GM12801 (cell line): ENCODE data around the gene SPEF2.

ENCODE experiments used
- CTCF ChIP-seq: IDR thresholded peaks from one replicate; pipeline ENCODE4 v1.5.1; 2011; ENCODE audit warnings: control low read depth; ENCODE audit not compliant: insufficient read length; ENCODE audit errors: extremely low read depth

Gene SPEF2

DNA sequence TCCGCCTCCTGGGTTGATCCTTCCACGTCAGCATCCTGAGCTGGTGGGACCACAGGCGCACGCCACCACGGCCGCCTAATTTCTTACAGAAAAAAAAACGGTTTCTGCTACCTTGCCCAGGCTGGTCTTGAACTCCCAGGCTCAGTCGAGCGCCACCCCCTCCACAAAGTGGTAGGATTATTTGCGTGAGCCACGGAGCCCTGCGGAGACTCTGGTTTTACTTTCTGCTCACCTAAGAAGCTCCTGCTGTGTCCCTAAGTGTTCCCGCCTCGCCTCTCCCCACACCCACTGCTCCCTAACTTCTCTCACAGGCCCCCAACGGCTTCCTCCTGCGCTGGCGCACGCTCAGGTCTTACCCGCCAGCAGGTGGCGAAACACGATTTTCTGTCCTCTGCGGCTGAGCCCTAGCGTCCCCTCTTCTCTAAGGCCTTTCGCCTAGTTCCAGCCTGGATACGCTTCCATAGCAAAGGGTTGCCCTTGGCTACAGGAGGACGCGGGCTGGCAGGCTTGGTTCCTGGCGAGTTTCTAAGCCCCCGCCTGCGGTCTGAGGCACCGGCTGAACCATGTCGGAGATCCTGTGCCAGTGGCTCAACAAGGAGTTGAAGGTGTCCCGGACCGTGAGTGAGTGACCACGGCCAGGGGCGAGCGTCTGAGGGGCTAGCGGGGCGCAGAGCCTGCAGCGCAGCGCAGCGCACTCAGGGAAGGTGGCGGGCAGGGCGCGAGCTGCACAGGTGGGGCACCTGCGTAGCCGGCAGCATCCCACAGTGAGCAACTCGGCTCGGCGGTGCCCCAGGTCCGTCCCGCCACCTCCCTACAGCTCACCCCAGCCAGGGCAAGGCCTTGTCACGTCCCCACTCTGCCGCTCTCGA is at the start of gene SPEF2:
SPEF2 (plus strand) TSS at position 429 of the 869 bp plus-strand sequence; CDS start at position 564, 135 bp downstream.
- TF ChIP-seq CTCF: no peak

GRCh38 chr5:35575578-35575977 is 42.1 kb upstream of the SPEF2 start:
- no peak for TF ChIP-seq CTCF

GRCh38 chr5:35587419-35587818 is 30.2 kb upstream of the SPEF2 start:
- no peak for TF ChIP-seq CTCF

DNA sequence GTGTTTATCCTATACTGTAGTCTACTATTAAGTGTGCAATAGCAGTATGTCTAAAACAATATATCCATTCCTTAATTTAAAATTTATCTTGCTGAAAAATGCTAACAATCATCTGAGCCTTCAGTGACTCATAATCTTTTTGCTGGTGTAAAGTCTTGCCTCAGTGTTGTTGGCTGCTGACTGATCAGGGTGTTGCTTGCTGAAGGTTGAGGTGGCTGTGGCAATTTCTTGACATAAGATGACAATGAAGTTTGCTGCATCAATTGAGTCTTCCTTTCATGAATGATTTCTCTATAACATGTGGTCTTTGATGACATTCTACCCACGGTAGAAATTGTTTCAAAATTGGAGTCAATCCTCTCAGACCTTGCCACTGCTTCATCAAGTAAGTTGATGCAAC is 24.3 kb upstream of the SPEF2 start:
- TF ChIP-seq CTCF: no peak

DNA sequence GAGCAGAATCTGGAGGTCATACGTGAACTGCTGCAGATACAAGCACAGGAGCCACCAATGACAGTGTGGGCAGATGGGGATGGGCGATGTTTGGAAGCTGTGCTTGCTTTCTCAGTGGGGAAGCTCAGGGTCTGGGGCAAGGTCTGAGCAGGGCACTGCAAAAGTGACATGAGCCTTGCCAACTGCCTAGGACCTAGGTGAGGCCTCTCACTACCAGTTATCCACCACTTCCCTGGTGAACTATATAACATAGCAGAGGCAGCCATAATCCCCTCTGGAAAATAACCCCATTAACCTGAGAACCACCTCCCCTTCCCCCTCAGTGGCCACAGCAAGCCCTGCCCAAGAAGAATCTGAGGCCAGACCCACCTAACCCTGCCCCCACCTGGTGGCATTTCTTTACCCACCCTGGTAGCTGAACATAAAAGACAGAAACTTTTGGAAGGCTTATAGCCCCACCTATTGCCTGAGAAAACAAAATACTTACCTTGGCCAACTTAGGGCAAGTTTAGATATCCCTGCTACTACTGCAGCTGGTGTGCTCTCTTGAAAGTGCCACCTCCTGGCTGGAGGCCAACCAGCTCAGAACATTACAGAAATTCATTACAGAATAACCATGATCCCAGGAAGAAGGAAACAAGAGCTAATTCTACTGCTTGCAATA is 18.8 kb upstream of the SPEF2 start:
- TF ChIP-seq CTCF: no peak

GRCh38 chr5:35600591-35600990 is 17.1 kb upstream of the SPEF2 start:
- no peak for TF ChIP-seq CTCF

DNA sequence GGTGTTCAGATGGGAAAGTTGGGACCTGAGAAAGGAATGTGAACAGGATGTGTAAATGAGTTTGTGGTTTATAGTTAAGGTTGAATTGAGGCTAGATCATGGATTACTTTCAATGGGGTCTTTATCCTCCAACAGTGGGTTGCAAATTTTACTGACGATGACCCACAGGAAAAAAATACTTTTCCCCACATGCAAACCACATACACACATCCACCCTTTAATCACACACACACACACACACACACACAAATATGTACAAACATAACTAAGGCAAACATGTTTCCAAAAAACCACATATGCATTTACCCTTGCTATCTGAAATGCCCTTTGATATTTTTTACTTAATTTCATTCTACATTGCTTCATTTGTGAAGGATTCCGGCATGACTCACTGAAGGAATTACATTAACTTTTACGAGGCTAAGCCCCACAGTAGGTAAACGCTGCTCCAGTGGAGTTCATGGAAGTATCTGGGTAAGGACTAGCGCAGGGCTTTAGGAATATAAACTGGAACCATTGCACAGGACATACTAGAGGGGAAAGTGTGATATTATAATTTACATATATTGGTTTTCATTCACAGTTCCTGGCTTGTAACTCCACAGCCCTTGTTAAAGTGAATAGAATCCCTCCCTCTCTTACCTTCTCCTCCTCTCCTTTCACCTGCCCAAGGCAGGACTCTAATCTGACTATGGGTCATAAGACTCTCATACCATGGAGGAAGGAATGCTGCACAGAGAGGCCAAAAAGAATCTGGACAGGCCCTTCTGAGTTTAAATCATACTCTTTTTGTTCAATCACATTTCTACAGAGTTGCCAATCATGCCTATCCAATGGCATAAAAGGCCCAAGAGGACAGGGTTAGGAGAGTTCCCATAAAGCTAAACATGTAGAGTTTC is 8.5 kb upstream of the SPEF2 start:
- TF ChIP-seq CTCF: no peak
